ENCODE data around the gene METTL9.
"Not testable (repeated sequence)": the region's sequence is repeated elsewhere in the genome, so short reads cannot be mapped to it uniquely, and the experiment has no call there.

Gene METTL9

DNA sequence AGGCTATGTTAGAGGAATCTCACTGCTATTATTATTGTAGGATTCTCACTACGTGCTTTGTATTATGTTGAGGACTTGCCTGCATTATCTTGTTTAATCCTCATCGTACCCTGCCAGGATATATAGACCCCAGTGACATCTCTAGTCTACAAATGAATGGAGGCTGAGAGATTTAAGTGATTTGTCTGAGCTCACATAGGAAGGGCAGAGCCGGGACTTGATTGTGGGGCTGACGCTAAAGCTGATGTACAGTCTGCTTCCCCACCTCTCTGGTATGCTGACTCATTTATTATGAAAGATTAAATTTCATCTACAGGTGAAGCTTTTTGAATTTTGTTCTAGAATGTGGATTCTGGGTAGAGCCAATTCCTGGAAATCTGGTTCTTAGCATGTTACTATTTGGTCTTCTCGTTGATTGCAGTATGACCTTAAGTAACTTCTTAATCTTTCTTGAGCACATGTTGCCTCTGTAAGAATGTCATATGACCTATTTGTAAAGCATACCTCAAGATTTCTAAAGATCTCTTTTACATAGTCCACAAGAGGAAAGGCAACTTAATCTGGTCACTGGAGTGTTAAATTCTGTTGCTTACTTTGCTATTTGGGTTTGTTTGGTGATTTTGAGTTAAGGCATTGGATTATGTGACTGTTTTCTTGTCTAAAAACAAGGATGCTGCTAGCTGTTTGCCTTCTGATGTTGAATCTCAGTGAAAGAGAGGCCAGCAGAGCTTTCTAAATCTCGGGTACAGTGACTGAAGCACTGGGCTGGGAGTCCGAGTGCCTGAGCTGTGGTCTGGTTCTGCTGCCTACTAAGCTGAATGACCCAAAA is 12.4 kb downstream of the METTL9 start:
- no peak for DNase-seq

DNA sequence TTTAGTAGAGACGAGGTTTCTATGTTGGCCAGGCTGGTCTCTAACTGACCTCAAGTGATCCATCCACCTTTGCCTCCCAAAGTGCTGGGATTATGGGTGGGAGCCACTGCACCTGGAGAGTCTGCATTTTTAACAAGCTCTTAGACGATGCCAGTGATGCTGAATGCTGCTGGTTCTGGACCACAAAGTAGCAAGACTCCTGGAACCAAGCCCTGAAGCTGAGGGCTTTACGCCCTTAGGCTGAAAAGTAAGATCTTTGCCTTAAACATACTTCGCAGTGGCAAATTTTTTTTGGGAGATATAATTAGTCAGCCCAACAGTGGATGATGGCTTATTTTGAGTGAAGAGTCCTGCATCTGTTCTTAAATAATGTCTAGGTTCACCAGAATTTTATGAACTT is 14.0 kb downstream of the METTL9 start:
- no peak for DNase-seq

DNA sequence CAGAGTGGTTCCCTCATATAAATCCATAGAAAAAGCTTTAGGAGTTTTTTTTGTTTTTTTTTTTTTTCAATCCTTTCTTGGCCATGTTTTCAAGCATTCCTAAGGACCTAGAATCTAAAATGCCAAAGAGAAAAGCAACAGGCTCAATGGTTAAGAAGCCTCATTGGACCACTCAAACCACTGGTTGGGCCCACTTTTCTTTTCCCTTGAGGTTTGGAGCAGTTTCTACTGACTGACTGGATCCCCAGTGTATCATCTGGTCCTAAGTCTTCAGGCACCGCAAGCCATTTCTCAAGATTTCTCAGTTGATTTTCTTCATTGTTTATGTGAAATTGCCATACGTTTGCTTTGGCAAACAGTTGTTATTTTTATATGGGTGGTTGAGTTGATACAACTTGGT is 14.4 kb downstream of the METTL9 start:
- no peak for DNase-seq

DNA sequence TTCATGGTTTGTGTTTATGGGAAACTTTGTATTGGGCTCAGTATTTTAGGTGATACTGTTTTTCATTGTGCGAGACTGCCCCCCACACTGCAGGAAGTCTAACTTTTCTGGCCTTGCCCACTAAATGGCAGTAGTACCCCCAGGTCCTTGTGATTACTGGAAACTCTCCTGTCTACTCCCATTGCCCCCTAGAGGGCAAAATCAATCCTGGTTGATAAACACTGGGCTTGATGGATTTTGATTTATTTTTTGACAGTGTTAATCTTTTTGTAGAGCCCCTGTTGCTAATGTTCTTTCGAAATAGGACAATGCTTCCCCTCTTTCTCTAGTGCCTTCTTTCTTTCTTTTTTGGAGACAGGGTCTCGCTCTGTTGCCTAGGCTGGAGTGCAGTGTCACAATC is 15.5 kb downstream of the METTL9 start:
- no peak for DNase-seq

DNA sequence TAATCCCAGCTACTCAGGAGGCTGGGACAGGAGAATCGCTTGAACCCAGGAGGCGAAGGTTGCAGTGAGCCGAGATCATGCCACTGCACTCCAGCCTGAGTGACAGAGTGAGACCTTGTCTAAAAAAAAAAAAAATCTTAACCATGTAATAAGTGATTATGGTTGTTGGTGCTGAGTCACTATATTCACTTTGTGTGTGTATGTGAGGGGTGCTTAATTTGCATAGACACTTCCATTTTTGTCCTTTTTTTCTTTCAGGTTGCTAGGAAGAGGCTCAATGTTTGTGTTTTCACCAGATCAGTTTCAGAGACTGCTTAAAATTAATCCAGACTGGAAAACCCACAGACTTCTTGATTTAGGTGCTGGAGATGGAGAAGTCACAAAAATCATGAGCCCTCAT is 18.2 kb downstream of the METTL9 start:
- no peak for DNase-seq

DNA sequence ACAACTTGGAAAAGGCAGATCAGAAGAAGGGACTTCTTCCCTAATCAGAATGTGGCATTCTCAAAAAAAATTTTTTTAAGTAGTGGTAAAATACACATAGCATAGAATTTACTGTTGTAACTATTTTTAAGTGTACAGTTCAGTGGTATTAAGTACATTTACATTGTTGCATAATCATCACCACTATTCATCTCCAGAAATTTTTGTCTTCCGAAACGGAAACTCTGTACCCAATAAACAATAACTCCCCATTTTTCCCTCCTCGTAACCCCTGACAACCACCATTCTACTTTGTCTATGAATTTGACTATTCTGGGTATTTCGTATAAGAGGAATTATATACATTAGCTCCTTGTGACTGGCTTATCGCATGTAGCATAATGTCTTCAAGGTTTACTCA is 18.9 kb downstream of the METTL9 start:
- DNase-seq = no peak

DNA sequence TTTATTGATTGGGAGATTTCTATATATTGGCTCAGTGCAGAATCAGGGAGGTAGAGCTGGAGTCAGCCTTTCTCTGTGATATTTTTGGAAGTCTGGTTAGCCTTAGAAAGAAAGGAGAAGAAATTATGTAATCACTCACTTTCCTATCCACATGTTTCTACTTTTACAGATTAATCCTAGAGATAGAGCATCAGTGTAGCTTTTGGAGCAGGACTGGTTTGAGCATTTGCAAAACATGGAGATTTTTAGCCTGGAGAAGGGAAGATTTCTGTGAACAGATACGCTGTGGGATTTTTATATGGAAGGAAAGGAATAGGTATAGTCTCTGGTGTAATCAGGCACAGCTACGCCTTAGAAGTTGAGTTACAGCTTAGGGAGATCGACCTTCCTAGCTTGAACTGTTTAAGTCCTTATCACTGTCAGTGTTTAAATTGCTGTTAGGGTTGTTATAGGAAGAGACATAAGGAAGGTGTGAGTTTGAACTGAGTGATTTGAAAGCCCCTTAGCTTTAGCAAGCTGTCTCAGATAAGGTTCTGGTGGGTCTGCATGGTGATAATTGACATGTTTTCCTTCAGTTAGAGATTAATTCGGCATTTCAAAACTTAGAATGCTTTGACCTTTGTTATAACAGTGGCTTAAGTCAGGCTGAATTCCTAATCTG is 20.5 kb downstream of the METTL9 start:
- no peak for DNase-seq

DNA sequence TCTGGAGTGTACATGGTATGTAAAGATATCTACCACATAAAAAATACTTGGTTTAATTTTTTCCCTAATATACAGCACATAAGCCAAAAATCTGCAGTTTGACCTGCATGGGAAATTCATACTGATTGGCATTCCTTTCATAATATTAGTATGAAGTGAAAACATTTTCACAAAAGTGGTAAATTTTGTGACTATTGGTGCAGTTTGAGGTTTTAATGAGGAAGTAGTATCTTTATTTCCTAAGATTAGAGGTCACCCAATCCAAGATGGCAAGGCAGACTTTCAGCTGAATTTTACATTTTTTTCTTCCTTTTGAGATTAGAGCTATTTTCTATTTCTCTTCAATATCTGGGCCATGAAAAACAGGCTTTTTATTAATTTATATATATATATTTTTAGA is 21.2 kb downstream of the METTL9 start:
- DNase-seq = no peak

DNA sequence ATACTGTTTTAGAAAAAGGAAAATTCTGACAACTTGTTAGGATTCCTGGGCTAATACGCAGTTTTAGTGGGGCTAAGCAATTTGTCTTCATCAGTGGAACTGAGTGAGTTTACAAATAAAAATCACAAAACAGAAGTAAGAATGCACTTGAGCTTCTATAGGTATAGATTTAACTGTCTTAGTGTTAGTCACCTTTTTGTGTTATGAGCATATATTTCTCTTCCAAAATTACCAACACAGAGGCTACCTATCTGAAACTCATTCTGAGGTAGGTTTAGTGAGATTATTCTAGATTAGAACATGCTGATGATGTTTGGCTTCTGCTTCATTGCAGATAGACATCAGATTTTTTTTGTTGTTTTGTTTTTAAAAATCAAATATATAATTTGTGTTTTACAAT is 23.2 kb downstream of the METTL9 start:
- no peak for DNase-seq

DNA sequence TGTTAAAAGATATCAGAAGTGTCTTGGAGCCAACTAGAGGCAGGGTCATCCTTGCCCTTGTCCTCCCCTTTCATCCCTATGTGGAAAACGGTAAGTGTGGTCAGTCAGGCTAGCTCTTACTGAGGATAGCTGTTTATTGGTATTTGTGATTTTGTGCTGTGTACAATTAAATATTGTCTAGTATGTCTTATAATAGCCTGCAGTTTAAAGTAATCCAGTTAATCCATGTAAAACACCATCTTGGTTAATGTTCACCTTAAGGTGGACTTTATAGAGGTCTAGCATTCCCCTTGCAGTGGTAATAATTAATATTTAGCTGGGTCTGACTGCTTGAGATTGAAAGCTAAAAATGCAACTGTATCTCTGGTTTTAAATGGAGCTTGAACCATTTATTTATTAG is 25.6 kb downstream of the METTL9 start:
- DNase-seq = no peak

DNA sequence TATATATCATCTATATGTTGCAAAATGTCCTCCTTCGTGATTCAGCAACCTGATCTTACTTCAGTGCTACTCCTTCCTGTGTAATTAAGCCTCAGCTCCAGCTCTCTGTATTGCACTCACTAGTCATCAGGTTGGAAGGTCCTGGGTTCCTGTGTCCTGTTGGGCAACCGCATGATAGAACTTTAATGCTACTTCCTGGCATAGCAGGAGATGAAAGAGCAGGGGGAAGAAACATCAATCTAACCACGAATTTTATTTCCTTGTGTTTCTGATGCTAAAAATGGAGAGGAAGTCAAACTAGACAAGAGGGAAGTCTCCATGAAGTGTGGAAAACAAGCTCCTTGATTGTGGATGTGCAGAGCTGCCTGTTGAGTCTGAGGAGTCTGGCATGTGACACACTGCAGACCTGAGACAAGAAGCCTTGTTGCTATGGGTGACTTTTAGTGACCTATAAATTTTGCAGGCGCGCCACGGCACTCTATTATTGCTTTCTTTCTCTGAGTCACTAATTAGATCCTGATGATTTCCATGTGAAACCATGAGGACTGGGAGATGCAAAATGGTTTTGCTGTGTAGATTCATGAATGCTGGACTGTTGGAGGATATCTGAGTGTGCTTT is 27.4 kb downstream of the METTL9 start:
- DNase-seq = peak; percentile 59 to 79

DNA sequence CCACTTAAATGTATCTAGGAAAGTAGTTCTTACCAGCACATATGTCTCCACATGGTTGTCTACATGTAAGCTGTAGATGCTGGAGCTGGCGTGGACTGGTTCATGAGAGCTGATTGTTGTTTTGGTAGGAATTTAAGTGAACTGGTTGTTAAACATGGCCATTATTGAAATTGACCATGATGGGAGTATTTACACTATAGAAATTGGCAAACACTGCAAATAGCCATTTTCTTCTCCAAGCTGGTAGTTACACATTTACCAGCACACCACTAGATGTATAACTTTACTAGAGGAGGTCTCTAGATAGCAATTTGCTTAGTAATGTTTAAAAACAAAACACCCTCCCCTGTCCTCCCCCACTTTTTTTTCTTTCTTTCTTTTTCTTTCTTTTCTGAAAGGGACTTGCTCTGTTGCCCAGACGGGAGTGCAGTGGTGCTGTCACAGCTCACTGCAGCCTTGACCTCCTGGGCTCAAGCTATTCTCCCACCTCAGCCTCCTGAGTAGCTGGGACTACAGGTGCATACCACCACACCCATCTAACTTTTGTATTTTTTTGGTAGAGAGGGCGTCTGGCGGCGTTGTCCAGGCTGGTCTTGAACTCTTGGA is 28.8 kb downstream of the METTL9 start:
- DNase-seq = no peak

DNA sequence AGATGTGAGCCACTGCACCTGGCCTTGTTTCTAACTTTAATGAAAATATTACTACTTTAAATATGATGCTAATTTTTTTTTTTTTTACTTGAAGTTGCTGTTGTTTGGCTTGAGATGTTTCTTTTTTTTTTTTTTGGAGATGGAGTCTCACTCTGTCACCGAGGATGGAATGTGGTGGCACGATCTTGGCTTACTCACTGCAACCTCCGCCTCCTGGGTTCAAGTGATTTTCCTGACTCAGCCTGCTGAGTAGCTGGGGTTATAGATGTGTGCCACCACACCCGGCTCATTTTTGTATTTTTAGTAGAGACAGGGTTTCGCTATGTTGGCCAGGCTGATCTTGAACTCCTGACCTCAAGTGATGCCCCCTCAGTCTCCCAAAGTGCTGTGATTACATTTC is 29.4 kb downstream of the METTL9 start:
- DNase-seq = peak in 1 of 2 experiments; percentile 8

DNA sequence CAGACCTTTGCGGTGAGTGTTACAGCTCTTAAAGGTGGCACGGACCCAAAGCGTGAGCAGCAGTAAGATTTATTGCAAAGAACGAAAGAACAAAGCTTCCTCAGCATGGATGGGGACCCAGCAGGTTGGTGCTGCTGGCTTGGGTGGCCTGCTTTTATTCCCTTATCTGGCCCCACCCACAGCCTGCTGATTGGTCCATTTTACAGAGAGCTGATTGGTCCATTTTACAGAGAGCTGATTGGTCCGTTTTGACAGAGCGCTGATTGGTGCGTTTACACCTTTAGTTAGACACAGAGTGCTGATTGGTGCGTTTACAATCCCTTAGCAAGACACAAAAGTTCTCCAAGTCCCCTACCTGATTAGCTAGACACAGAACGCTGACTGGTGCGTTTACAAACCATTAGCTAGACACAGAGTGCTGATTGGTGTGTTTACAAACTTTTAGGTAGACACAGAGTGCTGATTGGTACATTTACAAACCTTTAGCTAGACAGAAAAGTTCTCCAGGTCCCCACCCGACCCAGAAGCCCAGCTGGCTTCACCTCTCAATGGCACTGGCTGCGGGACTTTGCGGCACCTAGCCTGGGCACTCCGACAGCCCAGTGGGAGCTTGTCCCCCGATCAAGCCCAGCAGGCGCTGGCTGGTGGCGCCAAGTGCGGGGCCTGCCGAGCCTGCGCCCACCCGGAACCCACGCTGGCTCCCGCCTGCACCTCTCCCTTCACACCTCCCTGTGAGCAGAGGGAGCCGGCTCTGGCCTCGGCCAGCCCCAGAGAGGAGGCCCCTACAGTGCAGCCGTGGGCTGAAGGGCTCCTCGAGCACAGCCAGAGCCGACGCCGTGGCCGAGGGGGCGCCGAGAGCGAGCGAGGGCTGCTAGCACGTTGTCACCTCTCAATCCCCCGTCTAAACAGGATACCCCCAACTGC is 30.5 kb downstream of the METTL9 start:
- DNase-seq = not testable (repeated sequence)

DNA sequence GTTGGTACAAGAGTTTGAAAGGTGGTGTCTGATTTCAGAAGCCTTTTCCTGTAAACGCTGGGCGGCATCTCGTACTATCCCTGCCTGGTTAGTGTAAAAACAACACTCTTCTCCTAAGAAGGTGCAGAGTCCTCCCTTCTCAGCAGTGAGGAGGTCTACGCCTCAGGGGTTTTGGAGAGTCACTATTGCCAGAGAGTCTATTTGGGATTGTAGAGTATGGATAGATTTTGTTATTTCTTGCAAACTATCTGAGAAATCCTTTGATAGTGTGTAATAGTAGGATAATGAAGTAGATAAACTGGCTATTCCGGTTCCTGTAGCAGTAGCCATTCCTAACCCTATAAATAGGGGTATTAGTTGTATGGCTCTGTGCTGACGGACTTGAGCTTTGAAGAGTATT is 31.5 kb downstream of the METTL9 start:
- not testable (repeated sequence) for DNase-seq

DNA sequence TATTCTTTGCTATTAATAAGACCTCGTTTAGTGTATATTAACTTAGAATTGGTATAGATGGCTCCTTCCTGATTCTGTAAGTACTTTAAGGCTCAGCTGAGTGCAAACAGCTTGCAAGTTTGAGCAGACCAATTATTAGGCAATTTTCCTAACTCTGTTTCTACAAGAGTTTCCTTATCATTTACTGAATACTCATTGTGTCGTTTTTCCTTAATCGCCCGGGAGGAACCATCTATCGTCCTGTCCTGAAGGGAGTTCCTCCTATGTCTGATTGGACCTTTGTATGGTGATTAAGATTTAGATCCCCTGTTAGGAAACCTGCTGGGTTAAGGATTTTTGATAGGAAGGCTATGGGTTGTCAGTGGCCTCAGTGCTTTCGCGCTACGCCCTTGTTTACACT is 32.0 kb downstream of the METTL9 start:
- DNase-seq = not testable (repeated sequence)

DNA sequence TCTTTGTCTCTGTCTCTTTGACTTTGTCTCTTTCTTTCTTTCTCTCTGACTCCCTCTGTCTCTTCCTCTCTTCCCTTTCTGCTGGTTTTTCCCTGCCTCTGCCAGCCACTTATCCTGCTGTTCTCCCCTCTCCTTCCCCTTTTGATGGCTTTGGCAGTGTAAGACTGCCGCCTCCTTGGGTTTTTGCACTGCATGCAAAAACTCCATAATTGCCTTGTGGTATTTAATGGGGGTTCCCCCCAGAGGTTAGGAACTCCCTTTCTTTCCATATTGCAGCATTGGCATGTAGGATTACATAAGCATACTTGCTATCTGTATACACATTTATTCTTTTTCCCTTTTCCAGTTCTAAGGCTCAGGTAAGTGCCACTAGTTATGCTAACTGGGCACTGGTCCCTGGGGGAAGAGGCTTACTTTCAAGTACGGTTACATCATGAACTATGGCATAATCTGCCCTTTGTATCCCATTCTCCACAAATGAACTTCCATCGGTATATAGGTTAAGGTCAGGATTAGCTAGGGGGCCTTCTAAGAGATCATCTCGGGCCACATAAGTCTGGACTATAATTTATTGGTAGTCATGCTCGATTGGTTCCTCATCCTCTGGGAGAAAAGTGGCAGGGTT is 32.7 kb downstream of the METTL9 start:
- not testable (repeated sequence) for DNase-seq

DNA sequence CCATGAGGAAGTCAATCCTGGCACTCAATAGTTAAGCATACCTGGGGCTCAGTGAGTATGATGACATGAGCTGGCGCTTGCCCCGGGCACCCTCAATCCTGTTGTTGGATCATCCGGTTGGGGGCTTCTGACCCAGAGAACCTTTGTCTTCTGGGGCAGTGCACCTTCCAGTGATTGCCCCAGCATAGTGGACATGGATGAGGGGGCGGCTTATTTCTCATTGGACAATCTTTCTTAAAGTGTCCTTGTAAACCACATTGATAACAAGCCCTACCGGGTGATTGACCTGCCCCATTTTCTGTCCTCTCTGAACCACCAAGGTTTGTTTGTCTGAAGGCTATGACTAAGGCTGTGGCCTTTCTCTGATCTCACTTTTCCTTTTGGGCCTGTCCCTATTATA is 34.8 kb downstream of the METTL9 start:
- DNase-seq = no peak

DNA sequence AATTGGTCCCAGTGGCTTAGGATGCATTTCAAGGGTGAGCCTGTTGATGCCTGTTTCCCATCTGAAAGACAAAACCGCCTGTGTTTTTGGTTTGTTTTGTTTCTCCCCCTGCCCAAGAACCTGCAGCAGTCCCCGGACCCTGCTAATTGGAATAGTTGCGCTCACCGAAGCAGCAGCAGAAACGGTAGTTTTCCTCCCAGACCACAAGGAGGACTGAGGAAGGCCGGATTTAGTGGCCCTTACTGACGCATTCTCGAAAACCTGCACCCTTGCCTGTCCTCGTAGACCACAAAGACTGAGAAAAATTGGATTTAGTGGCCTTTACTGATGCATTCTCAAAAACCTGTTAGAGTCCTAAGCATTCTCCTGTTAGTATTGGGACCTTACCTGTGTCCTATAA is 36.3 kb downstream of the METTL9 start:
- DNase-seq = not testable (repeated sequence)

DNA sequence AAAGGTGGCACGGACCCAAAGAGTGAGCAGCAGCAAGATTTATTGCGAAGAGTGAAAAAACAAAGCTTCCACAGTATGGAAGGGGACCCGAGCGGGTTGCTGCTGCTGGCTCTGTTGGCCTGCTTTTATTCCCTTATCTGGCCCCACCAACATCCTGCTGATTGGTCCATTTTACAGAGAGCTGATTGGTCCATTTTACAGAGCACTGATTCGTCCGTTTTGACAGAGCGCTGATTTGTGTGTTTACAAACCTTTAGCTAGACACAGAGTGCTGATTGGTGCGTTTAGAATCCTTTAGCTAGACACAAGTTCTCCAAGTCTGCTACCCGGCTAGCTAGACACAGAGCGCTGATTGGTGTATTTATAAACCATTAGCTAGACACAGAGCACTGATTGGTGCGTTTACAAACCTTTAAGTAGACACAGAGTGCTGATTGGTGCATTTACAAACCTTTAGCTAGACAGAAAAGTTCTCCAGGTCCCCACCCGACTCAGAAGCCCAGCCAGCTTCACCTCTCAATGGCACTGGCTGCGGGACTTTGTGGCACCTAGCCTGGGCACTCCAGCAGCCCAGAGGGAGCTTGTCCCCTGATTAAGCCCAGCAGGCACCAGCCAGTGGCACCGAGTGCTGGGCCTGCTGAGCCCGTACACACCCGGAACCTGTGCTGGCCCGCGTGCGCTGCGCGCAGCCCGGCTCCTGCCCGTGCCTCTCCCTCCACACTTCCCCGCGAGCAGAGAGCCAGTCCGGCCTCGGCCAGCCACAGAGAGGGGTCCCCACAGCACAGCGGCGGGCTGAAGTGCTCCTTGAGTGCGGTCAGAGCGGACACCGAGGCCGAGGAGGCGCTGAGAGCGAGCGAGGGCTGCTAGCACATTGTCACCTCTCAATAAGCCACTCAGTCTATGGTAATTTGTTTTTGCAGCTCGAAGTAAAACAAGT is 37.9 kb downstream of the METTL9 start:
- no peak for DNase-seq

DNA sequence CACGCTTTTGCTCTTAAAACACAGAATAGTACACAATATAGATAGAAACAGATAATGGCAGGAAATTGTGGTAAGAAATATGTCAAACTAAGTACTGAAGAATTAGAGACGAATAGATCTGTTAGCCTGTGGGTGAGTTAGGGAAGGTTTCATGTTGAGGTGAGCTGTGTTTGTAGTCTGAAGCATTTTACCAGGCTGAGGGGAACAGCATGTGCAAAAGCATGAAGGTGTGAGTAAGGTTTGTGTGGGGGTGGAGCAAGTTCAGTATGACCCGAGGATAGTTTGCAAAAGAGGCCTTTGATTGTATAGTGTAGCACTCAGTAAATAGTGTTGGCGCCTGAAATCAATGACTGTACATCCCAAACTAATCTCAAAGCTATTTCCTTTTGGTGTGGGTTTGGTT is 39.2 kb downstream of the METTL9 start:
- DNase-seq = peak; percentile 22 to 50

Measured in SW 1271 (cell line).